ENCODE measurements around the gene KRT14.

The KRT14 gene

DNA sequence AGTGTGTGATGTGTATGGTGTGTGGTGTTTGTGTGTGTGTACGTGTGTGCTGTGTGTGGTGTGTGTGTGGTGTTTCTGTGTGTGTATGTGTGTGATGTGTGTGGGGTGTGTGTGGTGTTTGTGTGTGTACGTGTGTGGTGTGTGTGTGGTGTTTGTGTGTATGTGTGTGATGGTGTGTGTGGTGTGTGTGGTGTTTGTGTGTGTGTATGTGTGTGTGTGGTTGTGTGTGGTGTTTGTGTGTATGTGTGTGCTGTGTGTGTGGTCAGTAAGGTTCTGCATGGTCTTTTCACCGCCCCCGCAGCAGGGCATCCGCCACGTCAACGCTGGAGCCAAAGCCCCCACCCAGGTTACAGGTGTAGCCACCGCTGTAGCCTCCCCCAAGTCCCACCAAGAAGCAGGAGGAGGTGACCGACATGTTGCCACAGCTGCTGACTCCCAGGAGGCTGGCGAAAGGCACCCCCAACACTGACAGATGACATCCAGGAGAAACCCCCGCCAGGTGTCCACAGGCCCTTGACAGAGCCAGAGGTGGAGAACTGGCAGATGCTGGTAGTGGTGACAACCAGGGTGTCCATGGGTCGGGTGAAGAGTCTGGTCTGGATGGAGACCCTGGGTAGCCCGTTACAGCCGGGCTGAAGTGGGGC is 47.0 kb upstream of the KRT14 start:
- H3K79me2 ChIP-seq (ENCODE audit: insufficient read depth, low read length), result no peaks in the 10 kb centered on the region
- H3K27me3 ChIP-seq (ENCODE audit: insufficient read depth, low read length, poor library complexity), result no peaks in the 10 kb centered on the region
- H2AFZ ChIP-seq (ENCODE audit: low read depth, low read length), result no peak overlapping the region
- no peak overlapping the region for H3K9ac ChIP-seq (ENCODE audit: low read depth, low read length)
- no peak overlapping the region for H3K4me2 ChIP-seq (ENCODE audit: insufficient read depth, low read length)
- H3K4me1 ChIP-seq (ENCODE audit: insufficient read depth, low read length), result no peaks in the 10 kb centered on the region
- no peaks in the 10 kb centered on the region for H3K9me3 ChIP-seq (ENCODE audit: insufficient read depth, low read length, severe bottlenecking)
- no peak overlapping the region for H3K27ac ChIP-seq (ENCODE audit: low read length)
- TF ChIP-seq EZH2 (IDR thresholded peaks at IDR 0.05; ENCODE audit: borderline replicate concordance, low read depth, low read length, severe bottlenecking), result no peak
- TF ChIP-seq, protein P1, sequence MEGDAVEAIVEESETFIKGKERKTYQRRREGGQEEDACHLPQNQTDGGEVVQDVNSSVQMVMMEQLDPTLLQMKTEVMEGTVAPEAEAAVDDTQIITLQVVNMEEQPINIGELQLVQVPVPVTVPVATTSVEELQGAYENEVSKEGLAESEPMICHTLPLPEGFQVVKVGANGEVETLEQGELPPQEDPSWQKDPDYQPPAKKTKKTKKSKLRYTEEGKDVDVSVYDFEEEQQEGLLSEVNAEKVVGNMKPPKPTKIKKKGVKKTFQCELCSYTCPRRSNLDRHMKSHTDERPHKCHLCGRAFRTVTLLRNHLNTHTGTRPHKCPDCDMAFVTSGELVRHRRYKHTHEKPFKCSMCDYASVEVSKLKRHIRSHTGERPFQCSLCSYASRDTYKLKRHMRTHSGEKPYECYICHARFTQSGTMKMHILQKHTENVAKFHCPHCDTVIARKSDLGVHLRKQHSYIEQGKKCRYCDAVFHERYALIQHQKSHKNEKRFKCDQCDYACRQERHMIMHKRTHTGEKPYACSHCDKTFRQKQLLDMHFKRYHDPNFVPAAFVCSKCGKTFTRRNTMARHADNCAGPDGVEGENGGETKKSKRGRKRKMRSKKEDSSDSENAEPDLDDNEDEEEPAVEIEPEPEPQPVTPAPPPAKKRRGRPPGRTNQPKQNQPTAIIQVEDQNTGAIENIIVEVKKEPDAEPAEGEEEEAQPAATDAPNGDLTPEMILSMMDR (IDR thresholded peaks at IDR 0.05; ENCODE audit: borderline replicate concordance, extremely low read depth, low read length, poor library complexity, severe bottlenecking), result no peak
- peaks cover 8% of the 10 kb centered on the region; the same call in 1 of the 2 replicates for H4K20me1 ChIP-seq (ENCODE audit: insufficient read depth, low read length)
- H3K4me3 ChIP-seq (ENCODE audit: low read depth in 1 of 2, low read length in 2 of 2), result no peak overlapping the region
- DNase-seq (peak; percentile 21), ATAC-seq (ENCODE audit: insufficient read depth, low read depth) (peak; percentile 44; the same call in 1 of the 3 replicates)
- H3K36me3 ChIP-seq (ENCODE audit: insufficient read depth, low read length), result no peaks in the 10 kb centered on the region

DNA sequence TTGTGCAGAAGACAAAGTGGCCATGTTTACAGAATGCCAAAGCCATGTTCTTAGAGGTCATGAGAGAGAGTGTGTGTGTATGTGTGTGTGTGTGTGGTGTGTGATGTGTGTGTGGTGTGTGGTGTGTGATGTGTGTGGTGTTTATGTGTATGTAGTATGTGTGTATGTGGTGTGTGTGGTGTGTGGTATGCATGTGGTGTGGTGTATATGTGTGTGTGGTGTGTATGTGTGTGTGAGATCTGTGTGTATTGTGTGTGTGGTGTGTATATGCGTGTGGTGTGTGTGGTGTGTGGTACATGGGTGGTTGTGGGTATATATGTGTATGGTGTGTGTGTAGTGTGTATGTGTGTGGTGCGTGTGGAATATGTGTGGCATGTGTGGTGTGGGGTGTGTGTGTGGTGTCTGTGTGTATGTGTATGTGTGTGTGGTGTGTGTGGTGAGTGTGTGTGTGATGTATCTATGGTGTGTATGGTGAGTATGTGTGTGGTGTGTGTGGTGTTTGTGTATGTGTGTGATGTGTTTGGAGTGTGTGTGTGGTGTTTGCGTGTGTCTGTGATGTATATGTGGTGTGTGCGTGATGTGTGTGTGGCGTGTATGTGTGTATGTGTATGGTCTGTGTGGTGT is 45.9 kb upstream of the KRT14 start:
- no peak for TF ChIP-seq EZH2 (IDR thresholded peaks at IDR 0.05; ENCODE audit: borderline replicate concordance, low read depth, low read length, severe bottlenecking)
- TF ChIP-seq, protein P1 (IDR thresholded peaks at IDR 0.05; ENCODE audit: borderline replicate concordance, extremely low read depth, low read length, poor library complexity, severe bottlenecking), result no peak
- DNase-seq (no peak), ATAC-seq (ENCODE audit: insufficient read depth, low read depth) (no peak)
- Histone ChIP-seq H2AFZ (ENCODE audit: low read depth, low read length) (no peak overlapping the region), H3K79me2 (ENCODE audit: insufficient read depth, low read length) (no peaks in the 10 kb centered on the region), H4K20me1 (ENCODE audit: insufficient read depth, low read length) (peaks cover 8% of the 10 kb centered on the region; the same call in 1 of the 2 replicates), H3K36me3 (ENCODE audit: insufficient read depth, low read length) (no peaks in the 10 kb centered on the region), H3K9me3 (ENCODE audit: insufficient read depth, low read length, severe bottlenecking) (no peaks in the 10 kb centered on the region), H3K27me3 (ENCODE audit: insufficient read depth, low read length, poor library complexity) (no peaks in the 10 kb centered on the region), H3K4me1 (ENCODE audit: insufficient read depth, low read length) (no peaks in the 10 kb centered on the region), H3K4me2 (ENCODE audit: insufficient read depth, low read length) (no peak overlapping the region), H3K4me3 (ENCODE audit: low read depth in 1 of 2, low read length in 2 of 2) (no peak overlapping the region), H3K27ac (ENCODE audit: low read length) (no peak overlapping the region), H3K9ac (ENCODE audit: low read depth, low read length) (no peak overlapping the region)

DNA sequence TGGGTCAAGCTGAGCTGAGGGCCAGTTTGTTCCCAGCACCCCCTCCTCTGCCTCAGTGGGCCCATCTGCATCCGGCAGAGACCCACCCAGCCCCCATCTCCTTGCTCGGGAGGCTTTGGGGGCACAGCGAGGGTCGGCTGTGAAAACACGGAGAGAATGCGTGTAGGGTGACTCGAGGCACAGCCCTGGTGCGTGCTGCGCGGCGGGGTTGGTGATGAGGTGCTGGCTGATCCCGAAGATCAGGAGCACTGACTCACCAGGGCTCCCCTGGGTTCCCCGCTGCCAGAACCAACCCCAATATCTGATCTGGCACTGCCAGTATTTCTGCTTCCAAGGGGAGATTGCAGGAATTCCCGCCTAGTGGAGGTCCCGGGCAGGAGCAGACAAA is 45.2 kb upstream of the KRT14 start:
- Histone ChIP-seq H3K27me3 (ENCODE audit: insufficient read depth, low read length, poor library complexity) (no peaks in the 10 kb centered on the region), H3K4me3 (ENCODE audit: low read depth in 1 of 2, low read length in 2 of 2) (no peak overlapping the region), H3K36me3 (ENCODE audit: insufficient read depth, low read length) (no peaks in the 10 kb centered on the region), H3K9ac (ENCODE audit: low read depth, low read length) (no peak overlapping the region), H3K79me2 (ENCODE audit: insufficient read depth, low read length) (no peaks in the 10 kb centered on the region), H2AFZ (ENCODE audit: low read depth, low read length) (no peak overlapping the region), H4K20me1 (ENCODE audit: insufficient read depth, low read length) (peaks cover 8% of the 10 kb centered on the region; the same call in 1 of the 2 replicates), H3K4me2 (ENCODE audit: insufficient read depth, low read length) (no peak overlapping the region), H3K9me3 (ENCODE audit: insufficient read depth, low read length, severe bottlenecking) (no peaks in the 10 kb centered on the region), H3K4me1 (ENCODE audit: insufficient read depth, low read length) (no peaks in the 10 kb centered on the region), H3K27ac (ENCODE audit: low read length) (no peak overlapping the region)
- TF ChIP-seq, protein P1 (IDR thresholded peaks at IDR 0.05; ENCODE audit: borderline replicate concordance, extremely low read depth, low read length, poor library complexity, severe bottlenecking), result no peak
- TF ChIP-seq EZH2 (IDR thresholded peaks at IDR 0.05; ENCODE audit: borderline replicate concordance, low read depth, low read length, severe bottlenecking), result no peak
- no peak for ATAC-seq (ENCODE audit: insufficient read depth, low read depth)
- no peak for DNase-seq
